Stimulated activated CD4-positive, alpha-beta T cell treated with anti-CD3 and anti-CD28 coated beads, Interleukin-2, amount 100 ng/mL, for 24 hours (primary cell): ENCODE results near the gene ONECUT1.

ENCODE experiments used
- DNase-seq, 2 donors: peaks; one replicate each; pipeline ENCODE4 v3.0.0-alpha.2; 2020

Gene ONECUT1

DNA sequence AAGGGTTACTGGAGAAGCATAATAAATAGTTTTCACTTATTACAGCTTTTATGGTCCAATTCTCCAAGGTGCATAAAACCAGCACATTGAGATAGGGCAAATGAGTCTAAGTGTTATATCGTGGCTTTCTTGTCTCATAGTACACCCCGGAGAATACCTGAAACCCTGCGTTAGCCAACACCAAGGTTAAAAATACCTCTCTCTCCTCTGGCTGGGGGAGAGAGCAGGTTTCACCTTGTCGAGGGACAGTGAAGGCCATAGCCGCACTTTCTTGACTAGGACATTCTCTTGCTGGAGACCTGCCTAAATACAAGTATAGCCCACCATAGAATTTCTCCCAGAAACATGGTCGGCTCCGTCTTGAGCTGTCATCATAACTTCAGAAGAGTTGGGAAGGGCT, 59.5 kb downstream of the ONECUT1 start:
- DNase-seq, result no peak

DNA sequence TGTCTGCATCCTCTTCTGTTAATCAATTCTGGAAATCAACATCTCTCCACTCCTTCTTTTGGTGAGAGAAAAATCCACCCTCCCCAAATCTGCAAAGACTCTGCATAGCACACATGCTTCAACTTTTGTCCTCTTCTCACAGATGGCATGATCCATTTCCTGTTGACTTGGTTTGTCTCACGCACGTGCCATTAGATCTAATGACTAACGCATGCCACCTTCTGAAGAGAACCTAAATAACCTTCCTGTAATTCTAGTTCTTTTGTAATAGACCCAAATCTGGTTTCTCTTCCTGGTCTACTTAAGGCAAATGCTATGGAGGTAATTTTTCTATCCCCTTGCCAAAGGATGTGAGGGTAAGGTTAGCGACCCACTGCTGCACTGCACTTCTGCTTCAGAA, 60.0 kb downstream of the ONECUT1 start:
- peak in 1 of 2 donors; percentile 29 for DNase-seq

DNA sequence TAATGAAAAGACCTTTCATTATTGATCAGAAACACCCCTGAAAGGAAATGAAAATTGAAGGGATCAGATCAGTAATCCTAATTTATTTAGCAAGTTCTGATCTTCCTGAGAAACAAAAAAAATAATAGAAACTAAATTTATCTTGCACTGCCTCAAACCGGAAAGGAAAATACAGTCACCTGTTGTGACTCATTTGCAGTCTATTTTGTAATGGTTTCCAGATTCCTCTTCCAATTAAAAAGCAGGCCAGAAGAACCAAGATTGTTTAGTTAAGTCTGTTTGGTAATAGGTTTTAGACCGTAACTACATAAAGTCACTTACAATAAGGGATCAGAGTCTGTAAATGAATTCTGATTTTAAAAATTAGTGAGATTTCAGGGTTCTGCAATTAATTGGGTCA, 61.2 kb downstream of the ONECUT1 start:
- no peak for DNase-seq

DNA sequence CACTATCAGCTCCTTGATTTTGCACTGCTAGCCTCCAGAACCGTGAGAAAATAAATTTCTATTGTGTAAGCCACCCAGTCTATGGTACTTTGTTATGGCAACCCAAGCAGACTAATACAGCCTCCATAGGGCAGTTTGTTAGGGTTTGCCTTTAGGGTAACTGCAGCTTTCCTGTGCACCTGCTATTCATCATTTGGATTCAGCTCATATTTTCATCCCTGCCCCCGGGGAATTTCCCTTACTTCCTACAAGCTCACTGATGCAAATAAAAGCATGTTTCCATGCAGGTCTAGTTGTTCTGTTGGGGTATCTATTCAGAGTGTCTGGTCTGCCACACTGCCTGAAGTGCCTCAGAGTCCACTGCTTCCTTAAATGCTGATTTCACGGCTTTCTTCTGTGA, 62.3 kb downstream of the ONECUT1 start:
- DNase-seq, result no peak

DNA sequence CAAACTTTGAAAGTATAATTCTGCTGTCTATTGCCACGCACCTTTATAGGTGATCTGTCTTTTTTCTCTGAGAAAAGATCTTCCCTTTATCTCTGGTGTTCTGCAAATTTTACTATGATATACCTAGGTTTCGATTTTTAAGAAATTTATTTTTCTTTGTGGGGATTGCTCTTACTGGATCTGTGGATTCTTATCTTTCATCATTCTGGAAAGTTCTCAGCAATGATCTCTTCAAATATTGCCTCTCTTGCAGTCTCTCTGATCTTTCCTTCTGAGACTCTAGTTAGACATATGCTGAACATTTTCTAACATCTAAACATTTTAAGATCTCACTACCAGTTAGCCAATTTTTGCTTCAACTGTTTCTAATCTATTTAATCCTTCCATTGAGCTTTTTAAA, 63.9 kb downstream of the ONECUT1 start:
- DNase-seq, result no peak

DNA sequence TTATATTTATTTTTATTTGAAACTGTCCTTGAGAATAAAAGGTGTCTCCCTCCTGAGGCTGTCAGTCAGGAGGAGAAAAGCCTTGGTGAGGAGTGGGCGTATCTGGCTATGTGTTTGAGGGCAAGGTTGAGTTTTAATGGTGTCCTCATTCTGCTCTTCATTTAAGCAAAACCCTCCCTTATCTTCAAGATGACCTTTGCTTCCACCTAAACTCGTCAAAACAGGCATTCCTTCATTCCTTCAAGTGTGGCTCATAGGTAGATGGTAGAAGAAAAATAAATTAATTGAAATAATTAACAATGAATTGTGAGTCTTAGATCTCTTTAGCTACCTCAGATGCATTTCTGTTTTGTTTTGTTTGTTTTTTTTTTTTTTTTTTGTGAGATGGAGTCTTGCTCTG, 71.6 kb downstream of the ONECUT1 start:
- DNase-seq, result no peak

DNA sequence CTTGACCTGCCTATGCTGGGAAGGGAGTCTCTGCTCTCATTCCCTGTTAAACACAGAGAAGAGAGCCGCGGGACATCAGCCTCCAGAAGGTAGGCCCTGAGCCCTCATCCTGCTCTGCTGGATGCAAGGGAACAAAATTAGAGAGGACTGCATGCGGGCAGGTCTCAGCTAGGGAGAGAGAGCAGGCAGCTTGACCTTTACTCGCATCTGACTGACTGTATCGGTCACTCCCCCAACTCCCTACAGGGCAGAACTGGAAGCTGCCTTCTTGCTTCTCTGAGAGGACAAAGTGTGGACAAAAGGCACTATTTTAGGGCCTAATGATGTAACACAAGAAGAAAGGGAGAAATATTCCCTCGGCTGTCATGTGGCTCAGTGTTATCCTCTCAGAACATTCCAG, 72.2 kb downstream of the ONECUT1 start:
- no peak for DNase-seq

DNA sequence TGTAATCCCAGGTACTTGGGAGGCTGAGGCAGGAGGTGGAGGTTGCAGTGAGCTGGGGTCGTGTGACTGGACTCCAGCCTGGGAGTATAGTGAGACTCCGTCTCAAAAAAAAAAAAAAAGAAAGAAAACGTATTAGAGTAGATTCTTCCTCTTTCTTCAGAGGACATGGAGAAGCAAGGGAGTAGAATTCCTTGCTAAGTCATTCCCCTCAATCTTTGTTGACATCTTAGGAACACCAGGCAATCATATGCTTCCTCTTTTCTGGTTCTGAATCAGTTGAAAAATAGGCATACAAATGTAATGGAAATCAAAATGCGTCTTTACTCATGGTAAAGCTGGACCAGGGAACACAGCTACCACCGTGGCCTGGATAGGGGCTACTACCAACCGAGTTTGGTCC, 72.7 kb downstream of the ONECUT1 start:
- no peak for DNase-seq

DNA sequence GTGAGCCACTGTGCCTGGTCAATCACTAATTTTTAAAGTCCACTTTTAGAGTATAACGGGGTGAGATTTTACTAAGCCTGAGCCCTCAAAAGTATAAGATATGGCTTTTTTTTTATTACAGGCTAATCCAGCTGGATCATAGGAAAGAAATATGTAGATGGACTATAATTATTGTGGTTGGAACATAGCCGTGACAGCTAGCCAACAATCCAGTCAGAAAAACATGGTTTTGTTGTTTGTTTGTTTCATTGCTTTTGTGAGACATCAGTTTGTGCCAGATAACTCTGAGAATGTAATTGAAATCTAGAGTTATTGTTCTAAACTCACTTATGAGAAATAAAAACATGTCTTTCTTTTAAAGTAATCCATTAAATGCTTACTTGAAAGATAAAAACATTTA, 73.6 kb downstream of the ONECUT1 start:
- no peak for DNase-seq

DNA sequence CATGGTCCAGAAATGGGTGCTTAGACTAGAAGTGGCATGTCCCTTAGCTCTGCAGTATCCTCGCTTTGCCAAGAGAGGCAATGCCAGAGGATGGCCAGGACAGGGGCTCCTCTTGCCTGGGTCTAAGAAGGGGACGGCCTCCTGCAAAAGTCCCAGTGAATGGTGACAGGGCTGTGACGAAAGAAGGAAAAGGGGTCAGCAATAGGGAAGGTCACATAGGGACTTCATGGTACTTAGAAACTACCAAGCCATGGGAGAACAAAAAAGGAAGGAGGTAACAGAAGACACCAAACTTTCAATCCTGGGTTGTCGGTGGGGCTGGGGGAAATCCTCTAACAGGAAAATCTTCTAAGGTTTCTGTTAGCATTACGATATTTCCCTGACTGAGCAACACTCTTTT, 74.7 kb downstream of the ONECUT1 start:
- no peak for DNase-seq

DNA sequence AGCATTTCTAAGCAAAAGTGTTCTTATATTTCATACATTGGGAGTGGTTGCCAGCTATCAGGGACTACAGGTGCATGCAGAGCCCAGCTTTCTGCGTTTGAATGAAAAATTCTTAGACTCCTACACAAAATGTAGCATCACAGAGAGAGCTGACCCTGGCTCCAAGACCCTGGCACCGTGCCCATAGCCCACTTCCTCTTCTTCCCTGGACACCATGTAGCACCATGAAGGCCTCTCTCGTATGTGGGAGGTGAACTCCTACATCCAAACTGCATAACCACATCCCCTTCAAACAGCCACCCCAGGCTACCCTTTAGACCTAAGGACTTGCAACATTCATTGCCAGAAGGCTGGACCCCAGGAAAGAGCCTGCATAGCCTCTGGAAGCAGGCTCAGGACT, 75.2 kb downstream of the ONECUT1 start:
- no peak for DNase-seq

DNA sequence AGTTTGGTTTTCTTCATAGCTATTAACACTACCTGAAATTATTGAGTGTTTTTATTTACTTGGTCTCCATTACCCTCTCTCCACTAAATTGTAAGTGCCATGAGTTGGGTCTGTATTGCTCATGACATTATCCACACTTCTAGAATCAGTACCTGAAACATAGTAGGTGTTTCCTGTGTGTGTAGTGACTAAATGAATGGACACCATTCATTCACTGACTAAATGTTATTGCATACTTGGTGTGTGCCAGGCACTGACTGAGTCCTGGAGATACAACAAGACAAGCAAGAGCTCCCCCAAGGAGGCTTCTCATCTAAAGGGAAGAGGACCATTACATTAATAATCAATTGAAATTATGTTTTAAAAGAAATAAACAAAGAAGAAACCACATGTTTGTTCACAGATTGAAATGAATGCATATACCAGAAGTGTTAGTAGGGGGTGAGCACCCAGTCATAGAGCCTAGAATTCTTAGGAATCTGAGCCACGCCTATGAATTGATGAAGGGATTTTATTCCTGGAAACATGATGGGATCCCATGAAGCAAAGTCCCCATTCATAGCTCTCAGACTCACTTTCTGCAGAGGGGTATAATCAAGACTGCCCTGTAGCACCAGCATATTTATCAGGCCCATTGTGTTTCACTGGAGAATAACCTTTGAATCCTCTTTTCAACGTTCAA, 79.3 kb downstream of the ONECUT1 start:
- DNase-seq, result no peak

DNA sequence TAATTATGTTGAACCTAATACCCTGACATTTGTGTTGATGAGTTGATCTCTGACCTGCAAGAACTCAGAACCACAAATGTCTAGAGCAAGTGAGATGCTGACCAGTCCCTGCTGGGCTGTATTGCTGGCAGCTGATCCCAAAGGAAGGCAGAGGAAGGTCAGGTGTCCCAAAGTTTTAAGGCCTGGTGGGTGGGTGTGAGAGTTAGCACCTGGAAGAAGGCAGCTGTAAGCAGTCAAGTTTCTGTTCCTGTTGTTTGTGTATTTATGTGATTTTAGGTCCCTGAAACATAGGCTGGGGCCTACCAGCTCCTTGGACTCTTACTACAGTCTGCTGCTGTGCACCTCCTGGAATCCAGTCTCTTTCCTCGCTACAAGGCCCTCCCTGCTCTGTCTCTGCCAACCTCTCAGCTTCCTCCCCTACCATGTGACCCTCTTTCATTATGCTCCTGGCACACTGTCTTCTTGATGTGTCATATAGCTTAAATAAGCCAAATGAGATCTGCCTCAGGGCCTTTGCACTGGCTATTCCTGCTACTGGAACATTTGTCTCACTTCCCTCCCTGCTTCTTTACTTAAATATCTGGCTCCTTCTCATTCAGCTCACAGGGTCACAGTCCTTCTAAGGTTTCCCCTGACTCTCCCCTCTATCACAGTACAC, 80.0 kb downstream of the ONECUT1 start:
- no peak for DNase-seq

DNA sequence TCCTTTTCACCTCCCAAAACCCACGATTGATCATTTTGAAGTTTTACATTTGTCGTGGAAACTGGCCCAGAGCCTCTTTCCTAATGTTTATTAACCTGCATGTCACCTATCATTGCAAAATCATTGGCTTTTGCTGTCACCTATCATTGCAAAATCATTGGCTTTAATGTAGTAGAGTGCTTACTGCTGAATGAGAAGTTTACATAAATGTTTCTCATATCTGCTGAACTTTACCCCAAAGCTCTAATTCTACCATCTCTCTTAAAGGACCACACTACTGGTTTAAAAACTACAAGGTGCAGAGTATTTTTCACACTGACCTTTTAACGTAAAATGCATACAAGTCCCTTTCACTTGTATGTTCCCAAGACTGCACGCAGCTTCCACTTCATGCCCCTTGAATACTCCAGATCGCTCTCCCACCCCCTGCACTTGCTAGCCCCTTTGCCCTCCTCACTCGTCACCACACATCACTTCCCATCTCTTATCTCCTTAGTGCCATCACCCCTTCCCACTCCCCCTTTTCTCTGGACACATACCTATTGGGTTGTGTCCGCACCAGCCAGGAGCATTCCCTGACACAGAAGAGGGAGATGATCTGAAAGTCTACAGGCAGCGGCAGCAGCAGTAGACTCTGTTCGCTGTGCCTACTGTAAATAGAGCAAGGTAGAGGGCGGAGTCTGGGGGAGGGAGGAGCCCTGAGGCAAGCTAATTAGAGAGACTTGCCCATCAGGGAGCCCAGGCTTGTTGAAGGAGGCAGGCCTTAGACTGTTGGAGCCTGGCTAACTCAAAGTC, 80.8 kb downstream of the ONECUT1 start:
- DNase-seq, result no peak
